Glutamatergic neuron (in vitro differentiated cells): Measurements from ENCODE around the gene ZFYVE19. TPM values are rescaled to one million over a fixed set of nuclear protein-coding genes. Genes with fewer than 3 reads are reported as not detected.
"Not testable (repeated sequence)": the region's sequence is repeated elsewhere in the genome, so short reads cannot be mapped to it uniquely, and the experiment has no call there.

ENCODE experiments used
- DNase-seq: peaks from one replicate; pipeline ENCODE4 v3.0.0; 2022
- H3K27ac Mint-ChIP-seq: one replicate; pipeline ENCODE4 v1.8.0; 2020; ENCODE audit warnings: mild to moderate bottlenecking, mixed read lengths, inconsistent platforms; ENCODE audit not compliant: unreplicated experiment
- H3K27me3 Mint-ChIP-seq: one replicate; pipeline ENCODE4 v1.8.0; 2020; ENCODE audit warnings: mild to moderate bottlenecking, moderate library complexity, mixed read lengths, inconsistent platforms; ENCODE audit not compliant: unreplicated experiment
- H3K36me3 Mint-ChIP-seq: one replicate; pipeline ENCODE4 v1.8.0; 2020; ENCODE audit warnings: mild to moderate bottlenecking, mixed read lengths, inconsistent platforms; ENCODE audit not compliant: unreplicated experiment
- H3K4me1 Mint-ChIP-seq: one replicate; pipeline ENCODE4 v1.8.0; 2020; ENCODE audit warnings: mild to moderate bottlenecking, low read depth, mixed read lengths, inconsistent platforms; ENCODE audit not compliant: unreplicated experiment
- H3K4me3 Mint-ChIP-seq: one replicate; pipeline ENCODE4 v1.8.0; 2020; ENCODE audit warnings: mild to moderate bottlenecking, mixed read lengths, inconsistent platforms; ENCODE audit not compliant: unreplicated experiment
- H3K9me3 Mint-ChIP-seq: one replicate; pipeline ENCODE4 v1.8.0; 2020; ENCODE audit warnings: mild to moderate bottlenecking, moderate library complexity, mixed read lengths, inconsistent platforms; ENCODE audit not compliant: unreplicated experiment
- CTCF ChIP-seq: fragments of 200-600 bp; sonication (generic); IDR thresholded peaks from one replicate; pipeline ENCODE4 v1.5.0; 2021; ENCODE audit not compliant: partially characterized antibody, unreplicated experiment
- total RNA-seq: library from RNA; stranded (reverse); fragmentation: NEBNext Ultra II Directional; extraction: Animal tissue kit (Norgen Biotek cat#: 25700); gene quantifications from one replicate; pipeline ENCODE4 v1.2.1, GENCODE V29; 2021; ENCODE audit not compliant: unreplicated experiment

Gene ZFYVE19
- total RNA-seq, 1 donor from 2014 or later: 11.8 TPM

- peaks cover 4% of the 10 kb centered on the region for H3K9me3 Mint-ChIP-seq
- no peak overlapping the region for H3K27ac Mint-ChIP-seq
Measured at GRCh38 chr15:40856746-40857145, 49.9 kb downstream of the ZFYVE19 start.

GRCh38 chr15:40857601-40858341, 50.9 kb downstream of the ZFYVE19 start:
- H3K27ac Mint-ChIP-seq: no peak overlapping the region
- H3K36me3 Mint-ChIP-seq: no peaks in the 10 kb centered on the region
- peak; percentile 90 for DNase-seq
- peaks cover 4% of the 10 kb centered on the region for H3K9me3 Mint-ChIP-seq
- peaks cover 2% of the 10 kb centered on the region for H3K27me3 Mint-ChIP-seq
- peaks cover 1% of the 10 kb centered on the region for H3K4me1 Mint-ChIP-seq
- TF ChIP-seq CTCF: peak; percentile 92
- no peak overlapping the region for H3K4me3 Mint-ChIP-seq

More at GRCh38 chr15:40856746-40857145, 49.9 kb downstream of the ZFYVE19 start:
- Mint-ChIP-seq H3K36me3 (no peaks in the 10 kb centered on the region), H3K4me1 (no peaks in the 10 kb centered on the region), H3K27me3 (peaks cover 5% of the 10 kb centered on the region), H3K4me3 (no peak overlapping the region)
- no peak for DNase-seq
- TF ChIP-seq CTCF: no peak

GRCh38 chr15:40858706-40859105, 51.8 kb downstream of the ZFYVE19 start:
- no peak overlapping the region for H3K4me3 Mint-ChIP-seq
- no peak overlapping the region for H3K27ac Mint-ChIP-seq
- no peak for DNase-seq
- peaks cover 2% of the 10 kb centered on the region for H3K27me3 Mint-ChIP-seq
- H3K4me1 Mint-ChIP-seq: peaks cover 3% of the 10 kb centered on the region
- no peak for TF ChIP-seq CTCF
- no peaks in the 10 kb centered on the region for H3K36me3 Mint-ChIP-seq
- H3K9me3 Mint-ChIP-seq: peaks cover 6% of the 10 kb centered on the region

- H3K4me1 Mint-ChIP-seq: peaks cover 3% of the 10 kb centered on the region
- no peak overlapping the region for H3K27ac Mint-ChIP-seq
- no peak overlapping the region for H3K4me3 Mint-ChIP-seq
- H3K36me3 Mint-ChIP-seq: no peaks in the 10 kb centered on the region
- DNase-seq: peak; percentile 88
- peak; percentile 84 for TF ChIP-seq CTCF
- H3K9me3 Mint-ChIP-seq: peaks cover 6% of the 10 kb centered on the region
- peaks cover 2% of the 10 kb centered on the region for H3K27me3 Mint-ChIP-seq
Measured at GRCh38 chr15:40859206-40859851, 52.4 kb downstream of the ZFYVE19 start.

GRCh38 chr15:40861147-40861546, 54.3 kb downstream of the ZFYVE19 start:
- not testable (repeated sequence) for H3K4me3 Mint-ChIP-seq, H3K27ac Mint-ChIP-seq, H3K4me1 Mint-ChIP-seq, DNase-seq, H3K27me3 Mint-ChIP-seq, H3K36me3 Mint-ChIP-seq, H3K9me3 Mint-ChIP-seq
